Kidney tubule cell (primary cell): ENCODE results near the gene TCAP.

Experiments used
- DNase-seq: peaks from one replicate; pipeline ENCODE4 v3.0.0-alpha.2; 2018; ENCODE audit warnings: low spot score

Gene TCAP

DNA sequence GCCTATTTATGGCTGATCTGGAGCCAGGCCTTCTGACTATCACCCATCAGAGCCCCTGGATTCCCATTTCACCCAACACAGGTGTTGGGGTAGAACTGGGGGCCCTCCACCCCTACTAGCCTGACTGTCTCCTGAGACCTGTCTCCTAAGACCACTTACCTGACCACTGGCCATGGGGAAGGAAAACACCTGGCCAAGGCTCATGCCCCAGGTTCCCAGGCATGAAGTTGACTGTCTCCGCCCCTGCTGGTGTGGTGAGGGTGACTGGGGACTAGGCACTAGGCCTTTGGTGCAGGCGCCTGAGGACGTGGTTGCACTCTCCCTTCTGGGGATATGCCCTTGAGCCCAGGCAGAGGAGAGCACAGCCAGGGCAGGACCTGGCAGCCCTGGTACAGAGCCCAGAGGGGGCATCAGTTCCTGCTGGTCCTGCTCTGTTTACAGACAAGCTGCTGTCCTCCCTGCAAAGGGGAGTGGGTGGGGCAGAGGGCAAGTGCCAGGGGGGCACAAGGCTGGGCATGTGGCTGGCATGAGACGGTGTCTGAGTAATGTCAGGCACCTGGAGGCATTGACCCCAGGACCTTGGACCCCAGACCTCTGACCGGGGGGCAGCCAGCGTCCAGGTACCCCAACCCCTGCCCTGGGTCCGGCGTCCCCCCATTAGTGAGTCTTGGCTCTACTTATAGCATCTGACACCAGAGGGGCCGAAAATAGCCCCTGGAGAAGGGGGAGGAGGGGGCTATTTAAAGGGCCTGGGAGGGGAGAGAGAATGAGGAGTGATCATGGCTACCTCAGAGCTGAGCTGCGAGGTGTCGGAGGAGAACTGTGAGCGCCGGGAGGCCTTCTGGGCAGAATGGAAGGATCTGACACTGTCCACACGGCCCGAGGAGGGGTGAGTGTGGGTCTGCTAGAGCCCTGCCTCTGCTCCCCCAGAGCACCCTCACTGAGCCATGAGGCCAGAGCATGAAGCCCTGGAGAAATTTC, at the start of gene TCAP:
TSS of gene TCAP (plus strand) at position 769 of the 981 bp plus-strand sequence. CDS start at position 780, 11 bp downstream.
- no peak for DNase-seq

GRCh38 chr17:39615434-39615833, 49.7 kb upstream of the TCAP start:
- no peak for DNase-seq

DNA sequence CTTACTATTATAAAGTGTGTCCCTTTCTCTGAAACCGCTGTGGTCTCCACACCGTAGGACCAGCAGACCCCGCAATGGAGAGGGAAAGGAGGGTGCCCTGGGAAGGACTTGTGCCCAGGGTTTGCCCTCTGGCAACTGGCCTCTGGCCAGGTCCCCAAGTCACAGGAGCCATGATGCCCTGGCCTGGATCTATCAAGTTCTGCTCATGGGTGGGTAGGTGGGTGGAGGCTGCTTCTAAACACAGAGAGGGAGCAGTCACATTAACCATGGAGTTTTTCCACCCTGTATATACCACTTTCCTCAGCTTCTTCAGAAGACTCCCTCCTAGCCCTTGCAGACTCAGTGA, 48.1 kb upstream of the TCAP start:
- no peak for DNase-seq

DNA sequence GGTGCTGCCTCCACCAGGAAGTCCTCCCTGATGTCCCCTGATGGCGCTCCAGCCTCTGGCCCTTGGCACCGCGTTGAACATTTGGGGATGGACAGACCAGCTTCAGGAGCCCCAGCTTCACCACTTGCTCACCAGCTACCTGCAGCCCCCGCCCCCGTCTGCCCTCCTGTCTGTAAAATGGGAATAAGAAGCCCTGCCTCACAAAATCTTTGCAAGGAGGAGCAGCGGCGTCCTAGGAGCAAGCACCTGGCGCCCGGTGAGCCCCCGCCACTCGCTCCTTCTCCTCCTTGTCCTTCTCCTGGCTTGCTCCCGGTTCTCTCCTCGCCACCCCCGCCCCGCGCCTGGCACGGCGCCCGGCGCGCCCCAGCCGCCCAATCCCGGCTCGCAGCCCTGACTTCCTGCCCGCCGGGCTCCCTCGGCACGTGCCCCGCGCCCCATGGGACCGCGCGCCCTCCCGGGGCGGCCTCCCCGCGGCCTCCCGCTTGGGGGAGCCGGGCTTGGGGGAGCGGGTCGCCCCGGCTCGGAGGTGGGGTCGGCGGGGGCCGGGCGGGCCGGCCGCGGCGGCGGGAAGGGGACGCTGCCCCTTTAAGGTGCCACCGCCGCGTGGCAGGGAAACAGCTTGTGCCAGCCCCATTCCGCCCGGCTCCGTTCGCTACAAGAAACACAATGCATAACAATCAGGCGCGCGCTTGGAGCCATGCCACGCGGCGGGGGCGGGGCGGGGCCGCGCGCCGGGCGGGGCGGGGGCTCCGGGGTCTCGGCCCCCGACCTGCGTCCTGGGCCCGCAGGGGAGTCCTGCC, 47.5 kb upstream of the TCAP start:
- DNase-seq = peak; percentile 71

DNA sequence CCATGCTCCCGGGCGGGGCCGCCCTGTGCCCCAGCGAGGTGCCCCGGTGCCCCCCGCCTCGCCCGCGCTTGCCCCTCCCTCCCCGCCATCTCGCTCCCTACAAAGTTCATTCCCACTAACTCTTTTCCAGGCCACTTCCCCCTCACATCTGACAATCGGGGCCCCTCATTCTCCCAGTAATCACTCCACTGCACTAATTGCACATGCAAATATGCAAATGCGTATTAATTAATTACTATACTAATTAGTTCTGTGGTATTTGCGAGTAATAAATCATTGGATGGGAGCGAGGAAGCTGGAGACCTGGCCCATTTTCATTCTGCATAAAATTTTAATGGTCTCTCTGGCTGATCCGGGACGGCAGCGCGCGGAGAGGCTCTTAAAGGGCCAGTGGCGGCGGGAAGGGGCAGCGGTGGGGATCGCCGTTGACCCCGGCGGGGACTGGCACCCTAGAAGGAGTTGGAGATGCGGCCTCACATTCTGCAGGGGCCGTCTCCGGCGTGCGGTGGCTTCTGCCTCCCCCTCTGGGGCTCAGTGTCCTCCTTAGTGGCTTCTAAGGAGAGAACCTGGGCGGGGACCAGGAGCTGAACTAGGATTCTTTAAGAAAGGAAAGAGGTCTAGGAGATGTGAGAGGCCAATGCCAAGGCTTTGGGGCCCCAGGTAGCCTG, 46.8 kb upstream of the TCAP start:
- DNase-seq = no peak

DNA sequence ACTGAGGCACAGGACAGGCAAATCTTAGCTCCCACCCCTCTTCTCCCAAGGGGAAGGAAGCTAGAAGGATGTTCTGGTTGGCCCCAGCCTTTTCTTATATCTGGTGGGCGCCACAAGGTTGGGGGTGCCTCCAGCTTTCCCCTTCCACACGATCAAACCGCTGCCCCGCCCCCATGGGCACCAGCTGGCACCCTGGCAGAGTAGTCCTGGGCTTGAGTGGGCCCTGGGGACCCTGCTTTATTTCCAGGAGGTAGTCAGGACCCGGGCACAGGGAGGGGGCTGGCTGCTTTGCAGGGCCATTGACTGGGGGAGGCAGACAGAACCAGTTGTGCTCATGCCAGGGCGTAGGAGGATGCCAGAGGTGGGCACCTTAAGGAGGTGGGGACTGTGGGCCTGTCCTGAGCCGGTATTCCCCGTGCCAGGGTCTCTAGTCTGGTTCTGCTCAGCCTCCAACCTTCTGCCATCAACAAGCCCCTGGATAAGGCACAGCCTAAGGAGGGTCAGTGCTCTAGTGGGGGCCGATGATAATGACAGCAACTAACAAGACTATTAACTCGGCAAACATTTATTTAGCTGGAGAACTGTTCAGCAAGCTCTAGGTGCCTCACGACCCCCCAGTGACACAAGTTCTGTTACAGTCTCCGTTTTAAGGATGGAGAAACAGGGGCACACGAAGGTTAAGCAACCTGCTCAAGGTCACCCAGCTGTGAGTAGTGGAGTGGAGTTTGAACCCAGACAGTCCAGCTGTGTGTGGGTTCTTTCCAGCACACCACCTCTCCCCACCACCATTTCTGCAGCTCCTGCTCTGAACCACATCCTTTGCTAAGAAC, 46.0 kb upstream of the TCAP start:
- DNase-seq = no peak

DNA sequence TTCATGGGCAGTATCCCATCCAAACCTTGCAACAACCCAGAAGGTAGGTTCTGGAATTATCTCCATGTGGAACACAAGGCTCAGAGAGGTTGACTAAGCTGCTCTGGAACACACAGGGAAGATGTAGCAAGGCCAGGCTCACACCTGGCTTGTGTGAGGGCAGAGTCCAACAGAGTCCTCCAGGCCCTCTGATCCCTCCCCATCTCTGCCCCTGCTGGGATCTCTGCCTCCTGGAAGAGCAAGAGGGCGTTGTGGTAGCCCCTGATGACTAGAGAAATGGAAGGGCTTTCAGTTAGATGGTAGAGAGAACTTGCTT, 45.4 kb upstream of the TCAP start:
- no peak for DNase-seq

GRCh38 chr17:39621523-39622379, 43.4 kb upstream of the TCAP start:
- DNase-seq = peak; percentile 83

- no peak for DNase-seq
These were observed 42.7 kb upstream of the TCAP start for GRCh38 chr17:39622380-39623006.

GRCh38 chr17:39623356-39623950, 41.7 kb upstream of the TCAP start:
- DNase-seq = peak; percentile 75

DNA sequence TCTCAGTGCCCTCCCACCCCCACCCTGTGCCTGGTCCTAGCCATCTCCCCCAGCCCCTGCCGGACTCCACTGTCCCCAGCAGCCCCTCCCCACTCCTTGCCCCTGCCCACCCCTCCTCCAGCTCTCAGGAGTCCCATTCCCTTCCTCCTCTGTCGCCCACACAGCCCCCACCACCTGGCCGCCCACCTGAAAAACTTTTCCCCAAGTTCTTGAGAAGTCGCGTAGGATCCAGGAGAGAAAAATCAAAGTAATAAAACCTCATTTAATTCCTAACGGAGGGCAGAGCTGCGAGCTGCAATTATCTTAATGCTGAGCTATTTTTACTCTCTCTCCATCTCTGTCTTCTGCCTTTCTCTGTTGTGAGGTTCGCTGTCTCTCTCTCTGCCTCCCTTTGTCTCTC, 40.8 kb upstream of the TCAP start:
- no peak for DNase-seq

DNA sequence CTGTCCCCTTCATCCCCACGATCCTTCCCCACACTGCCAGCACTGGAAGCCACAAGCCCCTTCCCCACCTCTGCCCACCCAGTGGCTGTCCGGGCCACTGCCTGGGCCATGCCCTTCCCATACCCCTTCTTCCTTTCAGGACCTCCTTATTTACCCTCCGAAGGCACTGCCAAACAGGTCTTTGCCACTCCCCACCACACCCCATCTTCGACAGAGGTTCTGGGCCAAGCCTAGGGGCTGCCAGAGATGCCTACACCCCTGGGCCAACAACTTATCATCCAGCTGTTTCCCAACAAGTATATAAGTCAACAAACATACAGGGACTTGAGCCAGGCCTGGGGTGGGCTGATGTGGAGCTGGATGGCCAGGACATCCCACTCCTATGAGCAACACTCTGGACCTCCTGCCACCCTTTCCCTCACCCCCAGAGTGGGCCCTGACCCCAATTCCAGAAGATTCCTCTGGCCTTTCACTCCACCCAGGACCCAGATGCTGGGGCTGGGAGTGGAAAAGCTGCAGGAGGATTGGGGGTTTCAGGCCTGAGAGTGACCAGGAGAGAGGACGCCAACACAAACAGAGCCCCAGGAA, 39.9 kb upstream of the TCAP start:
- DNase-seq = no peak

- no peak for DNase-seq
These were observed 38.7 kb upstream of the TCAP start, which contains the start of gene PPP1R1B for GRCh38 chr17:39626171-39627046. TSS of gene PPP1R1B (plus strand) at chr17:39626952. CDS start at chr17:39627393, 441 bp downstream.

DNA sequence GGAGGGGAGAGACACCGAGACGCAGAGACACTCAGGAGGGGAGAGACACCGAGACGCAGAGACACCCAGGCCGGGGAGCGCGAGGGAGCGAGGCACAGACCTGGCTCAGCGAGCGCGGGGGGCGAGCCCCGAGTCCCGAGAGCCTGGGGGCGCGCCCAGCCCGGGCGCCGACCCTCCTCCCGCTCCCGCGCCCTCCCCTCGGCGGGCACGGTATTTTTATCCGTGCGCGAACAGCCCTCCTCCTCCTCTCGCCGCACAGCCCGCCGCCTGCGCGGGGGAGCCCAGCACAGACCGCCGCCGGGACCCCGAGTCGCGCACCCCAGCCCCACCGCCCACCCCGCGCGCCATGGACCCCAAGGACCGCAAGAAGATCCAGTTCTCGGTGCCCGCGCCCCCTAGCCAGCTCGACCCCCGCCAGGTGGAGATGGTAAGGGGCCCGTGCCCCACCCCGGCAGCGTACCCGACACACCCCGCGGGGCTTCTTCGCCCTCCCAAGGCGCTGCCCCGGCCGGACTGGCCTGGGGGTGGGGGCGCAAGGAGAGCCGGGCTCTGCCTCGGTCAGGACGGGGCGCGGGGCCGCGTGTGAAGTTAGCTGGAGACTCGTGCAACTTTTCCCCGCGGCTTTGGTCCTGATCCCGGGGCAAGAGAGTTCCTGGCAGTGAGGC, 38.0 kb upstream of the TCAP start:
- no peak for DNase-seq

DNA sequence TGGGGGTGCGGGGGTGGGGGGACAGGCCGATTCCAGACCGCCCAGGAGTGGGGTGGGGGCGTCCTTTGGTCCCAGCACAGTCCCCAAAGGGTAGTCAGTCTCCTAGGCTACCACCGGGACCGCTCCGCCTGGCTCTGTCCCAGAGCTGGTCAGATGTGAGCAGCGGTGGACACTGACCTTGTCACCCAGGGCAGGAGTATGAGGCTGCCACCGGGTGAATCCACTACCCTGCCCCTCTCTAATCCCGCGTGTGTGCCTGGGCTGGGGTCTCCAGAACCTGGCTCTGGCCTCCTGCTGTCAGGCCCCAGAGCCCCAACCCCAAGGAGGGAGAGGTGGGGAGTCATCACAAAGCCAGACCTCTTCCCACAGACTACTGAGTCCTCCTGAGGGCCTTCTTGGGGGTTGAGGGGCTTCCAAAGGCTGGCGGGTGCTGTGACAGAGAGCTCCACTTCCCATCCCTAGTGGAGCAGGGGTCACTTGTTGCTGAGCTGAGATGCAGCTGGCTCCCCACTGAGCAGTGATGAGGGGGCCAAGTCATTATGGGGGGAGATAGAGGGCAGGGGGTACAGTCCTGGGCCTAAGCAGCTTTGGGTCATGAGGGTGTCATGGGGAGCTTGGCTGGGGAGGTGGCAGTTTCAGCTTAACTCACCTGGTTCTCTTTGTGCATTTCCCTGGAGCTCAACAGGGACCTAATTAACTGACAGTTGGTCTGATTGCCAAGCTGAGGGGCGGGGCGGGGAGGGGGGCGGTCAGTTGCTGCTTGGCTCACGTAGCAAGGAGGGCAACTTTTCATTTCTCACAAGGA, 37.2 kb upstream of the TCAP start:
- no peak for DNase-seq

GRCh38 chr17:39628655-39629493, 36.3 kb upstream of the TCAP start:
- no peak for DNase-seq
